ENCODE data around the gene TMA16.

DNA sequence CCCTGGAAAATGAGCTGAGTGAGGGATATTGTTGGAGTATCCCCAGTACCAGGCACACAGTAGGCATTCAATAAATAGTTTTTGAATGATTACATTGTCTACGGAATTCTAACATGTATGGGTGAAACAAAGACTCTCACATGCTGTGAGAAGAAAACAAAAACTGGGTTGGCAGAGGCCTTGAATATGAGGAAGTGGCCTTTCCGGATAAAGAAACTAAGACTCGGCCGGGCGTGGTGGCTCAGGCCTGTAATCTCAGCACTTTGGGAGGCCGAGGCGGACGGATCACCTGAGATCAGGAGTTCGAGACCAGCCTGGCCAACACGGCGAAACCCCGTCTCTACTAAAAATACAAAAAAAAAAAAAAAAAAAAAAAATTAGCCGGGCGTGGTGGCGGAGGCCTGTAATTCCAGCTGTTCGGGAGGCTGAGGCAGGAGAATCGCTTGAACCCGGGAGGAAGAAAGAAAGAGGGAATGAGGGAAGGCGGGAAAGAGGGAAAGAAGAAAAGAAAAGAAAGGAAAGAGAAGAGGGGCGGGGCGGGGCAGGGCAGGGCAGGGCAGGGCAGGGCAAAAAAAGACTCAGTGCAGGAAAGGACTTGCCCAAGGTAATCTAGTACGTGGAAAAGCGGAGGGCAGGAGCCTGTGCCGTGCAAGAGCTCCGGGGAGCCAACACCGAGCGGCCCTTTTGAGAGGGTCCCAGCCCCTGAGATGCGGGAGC is 689 bp upstream of the TMA16 start:
- TF ChIP-seq, protein P1, sequence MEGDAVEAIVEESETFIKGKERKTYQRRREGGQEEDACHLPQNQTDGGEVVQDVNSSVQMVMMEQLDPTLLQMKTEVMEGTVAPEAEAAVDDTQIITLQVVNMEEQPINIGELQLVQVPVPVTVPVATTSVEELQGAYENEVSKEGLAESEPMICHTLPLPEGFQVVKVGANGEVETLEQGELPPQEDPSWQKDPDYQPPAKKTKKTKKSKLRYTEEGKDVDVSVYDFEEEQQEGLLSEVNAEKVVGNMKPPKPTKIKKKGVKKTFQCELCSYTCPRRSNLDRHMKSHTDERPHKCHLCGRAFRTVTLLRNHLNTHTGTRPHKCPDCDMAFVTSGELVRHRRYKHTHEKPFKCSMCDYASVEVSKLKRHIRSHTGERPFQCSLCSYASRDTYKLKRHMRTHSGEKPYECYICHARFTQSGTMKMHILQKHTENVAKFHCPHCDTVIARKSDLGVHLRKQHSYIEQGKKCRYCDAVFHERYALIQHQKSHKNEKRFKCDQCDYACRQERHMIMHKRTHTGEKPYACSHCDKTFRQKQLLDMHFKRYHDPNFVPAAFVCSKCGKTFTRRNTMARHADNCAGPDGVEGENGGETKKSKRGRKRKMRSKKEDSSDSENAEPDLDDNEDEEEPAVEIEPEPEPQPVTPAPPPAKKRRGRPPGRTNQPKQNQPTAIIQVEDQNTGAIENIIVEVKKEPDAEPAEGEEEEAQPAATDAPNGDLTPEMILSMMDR (IDR thresholded peaks at IDR 0.05): no peak
- no peak for TF ChIP-seq POLR2A (IDR thresholded peaks at IDR 0.05)
